GM18907 (cell line): ENCODE results near the gene DPYSL5.

Experiments
- ATAC-seq: cut with Tn5 transposase; IDR thresholded peaks from one replicate; pipeline ENCODE4 v1.9.1; 2021; ENCODE audit warnings: mild to moderate bottlenecking, moderate library complexity; ENCODE audit not compliant: unreplicated experiment

Gene DPYSL5

DNA sequence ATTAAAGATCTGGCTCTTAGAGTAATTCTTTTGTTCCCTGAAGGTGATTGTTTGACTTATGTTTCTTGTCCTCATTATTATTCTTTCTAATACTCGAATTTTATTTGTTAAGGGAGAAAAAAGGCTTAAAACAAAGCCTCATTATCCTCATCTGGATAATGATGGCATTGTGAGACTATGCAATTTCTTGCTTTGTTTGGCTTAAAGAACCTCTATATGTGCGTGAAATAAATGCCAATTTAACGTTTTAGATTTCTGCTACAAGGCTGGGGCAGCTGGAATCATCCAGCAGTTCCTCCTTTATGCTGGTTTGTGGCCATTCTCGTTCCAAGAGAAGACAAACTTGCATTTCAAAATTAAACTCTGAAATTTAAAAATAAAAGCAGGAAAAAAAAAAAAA is 4.9 kb upstream of the DPYSL5 start:
- ATAC-seq: no peak

DNA sequence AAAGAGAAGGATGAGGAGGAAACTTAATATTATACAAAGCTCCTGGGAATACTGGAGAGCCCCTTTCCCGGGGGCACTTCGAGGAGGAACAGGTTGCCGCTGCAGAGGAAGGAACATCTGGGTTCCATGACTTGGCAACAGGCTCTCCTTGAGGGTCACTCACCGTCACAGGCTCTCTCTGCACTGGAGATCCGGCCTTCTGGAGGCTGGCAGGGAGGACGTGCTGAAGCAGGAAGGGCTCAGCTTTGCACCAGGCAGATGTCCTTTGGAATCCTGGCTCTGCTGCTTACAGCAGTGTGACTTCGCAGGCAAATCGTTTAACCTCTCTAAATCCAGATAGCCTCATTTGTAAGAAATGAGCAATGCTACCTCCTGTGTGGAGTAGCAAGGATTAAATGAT is 2.9 kb upstream of the DPYSL5 start:
- no peak for ATAC-seq

DNA sequence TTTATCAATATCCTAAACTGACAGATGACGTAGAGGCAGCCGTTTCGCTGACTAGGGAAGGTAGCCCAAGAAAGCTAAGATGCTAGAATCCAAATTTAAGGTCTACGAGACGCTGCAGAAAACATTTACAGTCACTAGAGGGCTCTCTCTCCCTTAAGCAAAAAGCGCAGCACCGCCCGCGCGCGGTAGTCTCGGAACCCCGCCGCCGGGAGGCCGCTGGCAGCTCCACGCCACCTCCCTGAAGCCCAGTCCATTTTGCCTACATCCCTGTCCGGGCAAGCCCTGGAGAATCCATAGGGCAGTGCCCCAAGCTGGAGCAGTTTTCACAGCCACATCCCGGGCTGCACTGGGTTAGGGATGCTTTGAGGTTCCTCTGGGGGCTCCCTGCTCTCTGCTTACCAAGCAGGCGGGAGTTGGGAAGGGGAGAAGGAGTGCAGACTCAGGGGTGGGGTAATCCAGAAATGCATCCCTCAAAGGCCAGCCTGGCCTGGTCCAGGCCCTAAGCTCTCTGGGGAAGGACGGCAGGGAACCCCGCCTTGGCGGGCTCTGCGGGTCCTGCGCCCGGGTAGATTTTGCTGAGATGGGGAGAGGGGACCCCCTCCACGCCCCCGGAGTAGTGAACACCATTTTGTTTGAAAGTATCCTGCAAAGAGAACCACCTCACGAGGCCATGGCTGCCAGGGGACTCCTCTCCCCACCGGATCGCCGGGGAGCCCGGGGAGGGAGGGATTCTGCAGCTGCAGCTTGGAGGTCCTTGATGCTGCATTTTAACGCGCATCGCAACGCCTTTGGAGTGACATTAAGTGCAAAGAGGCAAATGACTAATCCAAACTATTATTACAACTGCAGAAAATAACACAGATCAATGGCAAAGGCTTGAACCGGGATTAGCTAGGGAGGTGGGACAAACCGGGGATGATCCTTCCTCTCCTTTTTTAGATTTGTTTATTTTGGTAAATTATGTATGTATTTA is 1.3 kb upstream of the DPYSL5 start:
- ATAC-seq: no peak

GRCh38 chr2:26847307-26847654 is 651 bp upstream of the DPYSL5 start:
- ATAC-seq: no peak

GRCh38 chr2:26848336-26849055 is 564 bp downstream of the DPYSL5 start:
- ATAC-seq: no peak

- ATAC-seq: no peak
Measured at GRCh38 chr2:26849056-26849999, 1.4 kb downstream of the DPYSL5 start.

DNA sequence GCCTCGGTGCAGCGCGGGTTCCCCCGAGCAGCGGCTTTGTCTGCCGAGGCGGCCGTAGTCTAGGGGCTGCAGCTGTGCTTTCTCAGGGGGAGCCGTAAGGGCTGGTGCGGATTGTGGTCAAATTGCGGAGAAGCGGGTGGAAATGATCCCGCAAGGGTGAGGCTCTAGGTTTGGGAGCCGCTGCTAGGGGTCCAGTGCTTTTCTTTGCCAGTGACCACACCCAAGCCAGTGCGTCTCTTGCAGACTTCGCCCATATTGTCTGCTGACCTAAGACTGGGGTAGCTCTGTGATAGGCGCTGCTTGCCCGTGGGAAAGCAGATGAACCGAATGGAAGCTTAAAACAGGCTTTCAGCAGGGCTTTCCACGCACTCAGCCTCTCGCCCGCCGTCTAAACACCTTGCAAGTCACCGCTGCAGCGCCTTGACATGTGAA is 2.1 kb downstream of the DPYSL5 start:
- ATAC-seq: no peak

- ATAC-seq: no peak
Measured at GRCh38 chr2:26850505-26850904, 2.6 kb downstream of the DPYSL5 start.

DNA sequence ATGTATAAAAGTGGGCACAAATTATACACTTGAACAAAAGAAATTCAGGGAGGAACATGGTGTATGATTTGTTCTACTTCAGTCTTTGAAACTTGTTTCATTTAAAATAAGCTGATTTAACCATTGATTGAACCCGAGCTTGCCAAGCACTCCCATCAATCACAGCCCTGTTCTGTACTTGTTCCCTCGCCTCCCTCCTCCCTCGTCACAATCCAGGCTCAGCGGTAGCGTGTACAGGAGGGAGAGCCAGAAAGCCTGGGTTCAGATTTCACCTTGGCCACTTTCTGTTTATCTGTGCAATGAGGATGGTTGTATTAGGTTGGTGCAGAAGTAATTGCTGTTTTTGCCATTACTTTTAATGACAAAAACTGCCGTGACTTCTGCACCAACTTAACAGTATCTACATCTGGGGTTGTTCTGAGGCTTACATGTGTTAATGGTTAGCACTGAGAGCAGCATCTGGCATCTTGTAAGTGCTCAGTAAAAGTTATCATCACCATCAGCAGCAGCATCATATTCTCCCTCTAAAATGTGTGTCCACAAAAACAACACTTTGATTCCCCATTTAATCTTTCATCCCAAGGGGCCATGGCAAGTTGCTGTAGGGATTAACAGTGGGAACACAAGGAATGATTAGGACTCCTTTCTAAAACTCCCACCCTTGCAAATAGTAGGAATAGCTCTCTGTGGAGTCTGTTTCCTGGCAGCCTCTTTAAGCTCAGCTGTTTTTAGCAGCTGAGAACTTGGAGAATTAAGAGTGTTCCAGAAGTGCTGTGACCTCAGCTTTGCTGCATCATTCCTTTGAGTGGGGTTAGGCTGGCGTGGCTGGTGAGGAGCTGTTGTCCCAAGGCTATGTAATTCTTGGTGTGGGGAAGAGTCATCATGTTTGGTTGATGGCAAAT is 4.7 kb downstream of the DPYSL5 start:
- ATAC-seq: no peak

DNA sequence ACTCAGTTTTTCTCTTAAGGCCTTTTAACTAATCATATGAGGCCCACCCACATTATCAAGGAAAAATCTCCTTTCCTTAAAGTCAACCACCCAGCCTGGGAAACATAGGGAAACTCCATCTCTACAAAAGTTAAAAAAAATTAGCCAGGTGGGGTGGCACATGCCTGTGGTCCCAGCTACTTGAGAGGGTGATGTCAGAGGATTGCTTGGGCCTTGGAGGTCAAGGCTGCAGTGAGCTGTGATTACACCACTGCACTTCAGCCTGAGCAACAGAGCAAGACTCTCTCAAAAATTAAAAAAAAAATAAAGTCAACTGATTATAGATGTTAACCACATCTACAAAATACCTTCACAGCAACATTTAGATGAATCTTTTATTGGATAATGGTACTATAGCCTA is 5.8 kb downstream of the DPYSL5 start:
- no peak for ATAC-seq

GRCh38 chr2:26854283-26854827 is 6.4 kb downstream of the DPYSL5 start:
- ATAC-seq: no peak

DNA sequence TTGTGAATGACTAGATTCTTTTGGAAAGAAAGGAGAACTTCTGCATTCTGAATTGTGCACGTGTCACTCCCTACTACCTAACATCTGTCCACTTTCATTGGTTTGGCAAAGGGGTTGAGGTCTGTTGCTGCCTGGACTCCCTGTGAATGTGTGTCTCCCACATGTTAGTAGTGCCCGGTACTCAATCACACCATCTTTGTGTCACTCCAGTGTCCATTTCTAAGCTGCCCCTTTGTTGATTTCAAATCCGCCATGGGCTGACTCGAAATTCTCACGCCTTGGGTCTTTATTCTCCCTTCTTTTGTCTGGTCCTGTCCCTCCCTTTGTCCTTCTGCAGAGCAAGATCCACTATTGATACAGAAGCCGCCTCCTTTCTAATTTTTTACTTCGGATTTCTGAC is 7.5 kb downstream of the DPYSL5 start:
- no peak for ATAC-seq

GRCh38 chr2:26859622-26860021 is 11.7 kb downstream of the DPYSL5 start:
- no peak for ATAC-seq

GRCh38 chr2:26860211-26860850 is 12.4 kb downstream of the DPYSL5 start:
- ATAC-seq: no peak

DNA sequence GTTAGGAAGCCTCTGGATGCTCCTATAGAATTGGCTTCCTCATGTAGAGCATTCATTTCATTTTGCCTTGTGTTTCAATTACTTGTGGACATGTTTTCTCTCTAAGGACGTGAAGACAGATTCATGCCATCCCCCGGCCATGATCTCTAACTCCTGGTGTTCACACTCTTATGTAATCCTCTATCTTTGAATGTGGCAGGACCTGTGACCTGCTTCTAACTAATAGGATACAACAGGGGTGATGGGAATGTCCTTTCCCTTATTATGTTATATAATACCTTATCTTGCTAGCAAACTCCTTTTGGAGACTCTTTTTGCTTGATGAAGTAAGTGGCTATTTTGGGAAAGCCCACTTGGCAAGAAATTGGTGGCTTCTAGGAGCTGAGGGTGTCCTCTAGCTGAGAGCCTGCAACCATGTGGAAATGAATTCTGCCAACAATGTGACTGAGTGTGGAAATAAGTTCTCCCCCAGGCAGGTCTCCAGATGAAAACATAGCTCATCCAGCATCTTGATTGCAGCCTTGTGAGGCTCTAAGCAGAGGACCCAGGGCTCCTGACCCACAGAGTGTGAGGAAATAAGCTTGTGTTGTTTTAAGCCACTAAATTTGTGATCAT is 13.8 kb downstream of the DPYSL5 start:
- no peak for ATAC-seq

DNA sequence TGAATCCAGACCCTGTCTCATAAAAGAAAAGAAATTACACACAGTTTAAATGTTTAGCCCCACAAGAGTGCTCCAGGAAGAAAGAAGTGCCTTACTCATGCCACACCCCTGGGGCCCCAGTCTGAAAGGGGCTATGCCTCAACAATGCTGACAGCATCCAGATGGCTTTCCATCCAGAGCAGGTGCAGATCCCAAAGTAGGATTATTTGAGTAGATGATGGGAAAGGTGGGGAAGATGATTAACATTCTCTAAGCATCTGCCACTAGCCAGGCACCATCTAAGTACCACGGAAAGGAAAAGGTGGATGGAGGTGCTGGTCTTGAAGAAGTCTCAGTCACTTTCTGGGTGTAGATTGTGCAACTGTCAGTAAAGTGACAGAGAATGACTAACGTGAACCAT is 16.3 kb downstream of the DPYSL5 start:
- no peak for ATAC-seq

GRCh38 chr2:26864646-26865045 is 16.7 kb downstream of the DPYSL5 start:
- ATAC-seq: no peak

DNA sequence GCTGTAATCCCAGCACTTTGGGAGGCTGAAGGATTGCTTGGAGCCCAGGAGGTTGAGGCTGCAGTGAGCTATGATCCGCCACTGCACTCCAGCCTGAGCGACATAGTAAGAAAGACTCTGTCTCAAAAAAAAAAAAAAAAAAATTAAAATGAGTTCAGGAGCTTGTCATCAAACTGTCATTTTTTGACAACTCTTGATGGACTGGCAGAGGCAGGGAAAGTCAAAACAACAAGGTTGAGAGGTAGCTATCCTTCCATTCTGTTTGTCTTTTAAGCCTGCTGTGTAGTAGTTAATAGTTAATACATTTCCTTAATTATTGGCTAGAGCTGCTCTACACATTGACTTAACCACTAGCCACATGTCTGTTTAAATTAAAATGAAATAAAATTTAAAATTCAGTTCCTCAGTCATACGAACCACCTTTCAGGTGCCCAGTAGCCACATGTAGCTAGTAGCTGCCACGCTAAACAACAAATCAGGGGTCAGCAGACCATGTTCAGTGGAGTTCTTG is 22.7 kb downstream of the DPYSL5 start:
- ATAC-seq: no peak
